ENCODE data around the gene FAM169A. TPM values are rescaled to one million over a fixed set of nuclear protein-coding genes. Genes with fewer than 3 reads are reported as not detected.

The FAM169A gene
- total RNA-seq, 1 experiment from 2014 or later = 23.2 TPM

DNA sequence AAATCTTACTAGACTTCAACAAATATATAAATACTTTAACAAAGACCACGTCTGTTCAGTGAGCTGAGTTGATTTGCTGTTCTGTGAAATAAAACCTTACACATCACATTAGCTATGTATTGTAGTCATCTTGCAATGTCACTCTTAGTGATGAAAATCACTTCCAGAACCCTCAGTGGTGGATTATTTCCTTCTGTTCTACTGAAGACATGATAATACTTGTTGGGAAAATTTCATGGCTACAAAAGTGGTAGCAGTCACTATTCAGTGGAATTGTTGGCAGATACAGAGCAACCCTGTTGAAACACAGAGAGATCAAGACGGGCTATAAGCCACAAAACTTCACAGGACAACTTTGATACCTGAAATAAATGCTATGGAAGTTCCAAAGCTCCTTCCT is 26.7 kb upstream of the FAM169A start:
- no peaks in the 10 kb centered on the region for H3K79me2 ChIP-seq (ENCODE audit: insufficient read depth, low read length)
- H3K9ac ChIP-seq (ENCODE audit: low read length) = no peak overlapping the region
- TF ChIP-seq EZH2phosphoT487 (IDR thresholded peaks at IDR 0.05; ENCODE audit: borderline replicate concordance) = no peak
- no peak for TF ChIP-seq EZH2 (IDR thresholded peaks at IDR 0.05)
- no peak overlapping the region for H3K4me3 ChIP-seq (replicated peaks in 1 of 2; ENCODE audit: low read depth in 1 of 2, low read length in 2 of 2)
- H3K27ac ChIP-seq (ENCODE audit: low read depth, low read length) = no peak overlapping the region
- intact Hi-C loops (cut with micrococcal nuclease) = no loop called here
- H3K4me1 ChIP-seq (ENCODE audit: control insufficient read depth in 1 of 2, insufficient read depth in 2 of 2, low read length in 2 of 2) = no peaks in the 10 kb centered on the region
- no peaks in the 10 kb centered on the region for H3K9me2 ChIP-seq (ENCODE audit: insufficient read depth)
- CTCF ChIA-PET = no interaction called here
- POLR2A ChIA-PET = no interaction called here
- no peaks in the 10 kb centered on the region for H3K27me3 ChIP-seq (ENCODE audit: insufficient read depth, low read length)
- no peak for DNase-seq (ENCODE audit: low read depth, low spot score)
- RAD21 ChIA-PET (ENCODE audit: low non-redundant PET in 1 of 2, low total read pairs in 2 of 2, uncharacterized antibody in 2 of 2, unreplicated experiment in 2 of 2) = no interaction called here
- no peaks in the 10 kb centered on the region for H3K36me3 ChIP-seq (ENCODE audit: control insufficient read depth in 1 of 2, insufficient read depth in 2 of 2, low read length in 2 of 2)
- H3K4me2 ChIP-seq (ENCODE audit: low read length) = no peak overlapping the region
- no peaks in the 10 kb centered on the region for H4K20me1 ChIP-seq (ENCODE audit: insufficient read depth)
- ATAC-seq = no peak
- H3K9me3 ChIP-seq (ENCODE audit: control insufficient read depth in 1 of 2, insufficient read depth in 1 of 2, low read depth in 1 of 2, low read length in 2 of 2) = peaks cover 0 to 5% of the 10 kb centered on the region in 2 experiments; a peak in 1 of 4 replicates
- H2AFZ ChIP-seq (ENCODE audit: low read depth, low read length, poor library complexity, severe bottlenecking) = no peak overlapping the region
- no TSS peak for BruUV-seq (replicated peaks)

DNA sequence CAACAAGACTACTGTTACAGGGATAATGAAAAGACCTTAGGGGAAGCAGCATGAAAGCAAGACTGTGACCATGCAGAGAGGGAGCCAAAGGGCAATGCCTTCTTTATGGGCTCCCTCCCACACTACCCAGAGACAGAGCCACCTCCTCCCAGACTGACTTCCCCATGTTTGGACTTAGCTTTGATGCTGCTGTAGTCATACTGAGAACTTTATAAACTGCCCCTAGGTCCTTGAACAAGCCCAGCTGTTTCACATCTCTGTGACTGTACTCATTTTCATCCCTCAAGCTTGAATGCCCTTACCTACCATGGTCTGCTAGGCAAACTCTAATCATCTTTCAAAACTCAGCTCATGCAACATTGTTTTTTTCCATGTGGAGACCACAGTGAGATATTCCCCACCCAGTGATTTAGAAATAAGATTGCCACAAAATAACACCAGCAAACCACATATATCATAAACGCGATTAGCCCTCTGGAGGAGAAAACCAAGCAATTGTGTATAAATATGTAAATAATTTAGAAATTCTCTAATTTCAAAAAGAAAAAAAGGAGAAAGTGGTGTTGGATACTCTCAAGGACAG is 23.4 kb upstream of the FAM169A start:
- intact Hi-C loops (cut with micrococcal nuclease) = no loop called here
- Histone ChIP-seq H3K36me3 (ENCODE audit: control insufficient read depth in 1 of 2, insufficient read depth in 2 of 2, low read length in 2 of 2) (no peaks in the 10 kb centered on the region), H4K20me1 (ENCODE audit: insufficient read depth) (no peaks in the 10 kb centered on the region), H2AFZ (ENCODE audit: low read depth, low read length, poor library complexity, severe bottlenecking) (no peak overlapping the region), H3K9me3 (ENCODE audit: control insufficient read depth in 1 of 2, insufficient read depth in 1 of 2, low read depth in 1 of 2, low read length in 2 of 2) (peaks cover 0 to 3% of the 10 kb centered on the region in 2 experiments; a peak in 1 of 4 replicates), H3K9me2 (ENCODE audit: insufficient read depth) (no peaks in the 10 kb centered on the region), H3K27me3 (ENCODE audit: insufficient read depth, low read length) (no peaks in the 10 kb centered on the region), H3K9ac (ENCODE audit: low read length) (no peak overlapping the region), H3K4me1 (ENCODE audit: control insufficient read depth in 1 of 2, insufficient read depth in 2 of 2, low read length in 2 of 2) (no peaks in the 10 kb centered on the region), H3K4me3 (replicated peaks in 1 of 2; ENCODE audit: low read depth in 1 of 2, low read length in 2 of 2) (no peak overlapping the region), H3K4me2 (ENCODE audit: low read length) (no peak overlapping the region), H3K79me2 (ENCODE audit: insufficient read depth, low read length) (no peaks in the 10 kb centered on the region), H3K27ac (ENCODE audit: low read depth, low read length) (no peak overlapping the region)
- CTCF ChIA-PET = no interaction called here
- TF ChIP-seq YY1 (IDR thresholded peaks at IDR 0.05; ENCODE audit: extremely low read depth, insufficient replicate concordance, low read depth, low read length) (no peak), EGR1 (IDR thresholded peaks at IDR 0.05; ENCODE audit: low read depth) (no peak), POLR2A (IDR thresholded peaks at IDR 0.05; ENCODE audit: borderline replicate concordance, extremely low read depth, insufficient read depth, insufficient read length) (no peak), CEBPB (IDR thresholded peaks at IDR 0.05; ENCODE audit: low read depth) (no peak), EZH2 (IDR thresholded peaks at IDR 0.05) (no peak), TCF7L2 (IDR thresholded peaks at IDR 0.05; ENCODE audit: borderline replicate concordance, extremely low read depth, insufficient read depth, insufficient read length) (no peak), CBX3 (IDR thresholded peaks at IDR 0.05; ENCODE audit: low read depth) (no peak)
- TF ChIP-seq, protein P1, sequence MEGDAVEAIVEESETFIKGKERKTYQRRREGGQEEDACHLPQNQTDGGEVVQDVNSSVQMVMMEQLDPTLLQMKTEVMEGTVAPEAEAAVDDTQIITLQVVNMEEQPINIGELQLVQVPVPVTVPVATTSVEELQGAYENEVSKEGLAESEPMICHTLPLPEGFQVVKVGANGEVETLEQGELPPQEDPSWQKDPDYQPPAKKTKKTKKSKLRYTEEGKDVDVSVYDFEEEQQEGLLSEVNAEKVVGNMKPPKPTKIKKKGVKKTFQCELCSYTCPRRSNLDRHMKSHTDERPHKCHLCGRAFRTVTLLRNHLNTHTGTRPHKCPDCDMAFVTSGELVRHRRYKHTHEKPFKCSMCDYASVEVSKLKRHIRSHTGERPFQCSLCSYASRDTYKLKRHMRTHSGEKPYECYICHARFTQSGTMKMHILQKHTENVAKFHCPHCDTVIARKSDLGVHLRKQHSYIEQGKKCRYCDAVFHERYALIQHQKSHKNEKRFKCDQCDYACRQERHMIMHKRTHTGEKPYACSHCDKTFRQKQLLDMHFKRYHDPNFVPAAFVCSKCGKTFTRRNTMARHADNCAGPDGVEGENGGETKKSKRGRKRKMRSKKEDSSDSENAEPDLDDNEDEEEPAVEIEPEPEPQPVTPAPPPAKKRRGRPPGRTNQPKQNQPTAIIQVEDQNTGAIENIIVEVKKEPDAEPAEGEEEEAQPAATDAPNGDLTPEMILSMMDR (IDR thresholded peaks at IDR 0.05 in 2 of 3, conservative IDR thresholded peaks at IDR 0.05 in 1 of 3; ENCODE audit: borderline replicate concordance in 1 of 3, insufficient read depth in 1 of 3, low read depth in 2 of 3, low read length in 2 of 3) = no peak
- RAD21 ChIA-PET (ENCODE audit: low non-redundant PET in 1 of 2, low total read pairs in 2 of 2, uncharacterized antibody in 2 of 2, unreplicated experiment in 2 of 2) = no interaction called here
- POLR2A ChIA-PET = no interaction called here
- no peak for ATAC-seq
- no peak for DNase-seq (ENCODE audit: low read depth, low spot score)
- no TSS peak for BruUV-seq (replicated peaks)
